AG09309 (cell line): ENCODE results near the gene PKDCC.

ENCODE experiments used
- DNase-seq: peaks from one replicate; pipeline ENCODE4 v3.0.0-alpha.2; 2010; ENCODE audit warnings: low read depth
- H3K4me3 ChIP-seq: 2 replicates; pipeline ENCODE4 v1.5.1; 2011; ENCODE audit warnings: mild to moderate bottlenecking, low read depth, low read length, moderate library complexity; ENCODE audit not compliant: control insufficient read depth
- CTCF ChIP-seq: IDR thresholded peaks from 2 replicates; pipeline ENCODE4 v1.5.1; 2011; ENCODE audit warnings: mild to moderate bottlenecking, low read depth, low read length, inconsistent platforms; ENCODE audit not compliant: insufficient read depth, control insufficient read depth; ENCODE audit errors: missing control alignments

PKDCC gene

DNA sequence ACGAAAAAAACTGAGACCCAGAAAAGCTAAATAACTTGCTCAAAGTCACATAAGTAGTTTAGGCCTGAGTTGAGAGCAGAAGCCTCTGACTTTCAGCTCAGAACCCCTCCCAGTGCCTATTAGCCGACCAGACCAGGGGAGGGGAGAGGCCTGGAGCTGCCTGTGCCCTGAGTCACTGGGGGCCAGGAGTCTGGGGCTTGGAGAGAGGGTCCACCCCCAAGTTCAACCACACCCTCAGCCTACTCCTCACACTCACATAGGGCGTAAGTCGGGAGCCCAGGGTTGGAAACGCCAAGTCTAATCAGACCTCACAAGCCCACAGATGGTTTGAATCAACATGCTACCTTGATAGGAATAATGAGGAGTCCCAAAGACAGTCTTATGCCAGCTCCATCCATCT is 12.6 kb upstream of the PKDCC start:
- no peak for TF ChIP-seq CTCF
- DNase-seq = no peak
- no peak overlapping the region for H3K4me3 ChIP-seq

GRCh38 chr2:42036413-42036812 is 11.4 kb upstream of the PKDCC start:
- H3K4me3 ChIP-seq = no peak overlapping the region
- TF ChIP-seq CTCF = no peak
- DNase-seq = no peak

GRCh38 chr2:42036940-42037339 is 10.9 kb upstream of the PKDCC start:
- no peak for DNase-seq
- TF ChIP-seq CTCF = no peak
- H3K4me3 ChIP-seq = no peak overlapping the region

DNA sequence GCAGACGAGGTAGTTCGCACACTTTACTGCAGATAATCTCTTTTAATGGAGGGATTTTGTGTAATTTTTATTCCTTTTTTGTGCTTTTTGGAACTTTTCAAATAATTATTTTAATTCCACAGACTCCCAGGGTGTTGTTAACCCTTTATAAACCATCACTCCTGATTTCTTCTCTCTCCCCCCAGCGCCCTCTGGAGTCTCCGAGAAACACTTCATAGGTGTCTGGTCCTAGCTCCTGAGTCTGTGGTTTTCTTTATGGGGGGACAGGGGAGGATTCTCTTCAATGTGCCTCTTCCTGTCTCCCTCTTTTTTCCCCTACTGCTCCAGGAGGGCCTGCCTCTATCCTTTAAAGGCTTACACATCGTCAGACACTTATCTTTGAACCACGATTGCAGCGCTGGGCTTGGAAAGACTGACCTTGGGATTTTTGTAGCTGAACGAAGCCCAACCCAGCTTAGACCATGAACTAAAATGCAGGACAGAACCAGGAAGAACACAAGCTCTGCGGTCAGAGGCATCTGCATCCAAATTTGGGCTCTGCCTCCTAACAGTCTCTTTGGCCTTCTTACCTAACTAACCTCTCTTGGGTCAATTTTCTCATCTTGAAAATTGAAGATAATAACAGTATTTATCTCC is 7.1 kb upstream of the PKDCC start:
- no peak for DNase-seq
- H3K4me3 ChIP-seq = no peak overlapping the region
- no peak for TF ChIP-seq CTCF

DNA sequence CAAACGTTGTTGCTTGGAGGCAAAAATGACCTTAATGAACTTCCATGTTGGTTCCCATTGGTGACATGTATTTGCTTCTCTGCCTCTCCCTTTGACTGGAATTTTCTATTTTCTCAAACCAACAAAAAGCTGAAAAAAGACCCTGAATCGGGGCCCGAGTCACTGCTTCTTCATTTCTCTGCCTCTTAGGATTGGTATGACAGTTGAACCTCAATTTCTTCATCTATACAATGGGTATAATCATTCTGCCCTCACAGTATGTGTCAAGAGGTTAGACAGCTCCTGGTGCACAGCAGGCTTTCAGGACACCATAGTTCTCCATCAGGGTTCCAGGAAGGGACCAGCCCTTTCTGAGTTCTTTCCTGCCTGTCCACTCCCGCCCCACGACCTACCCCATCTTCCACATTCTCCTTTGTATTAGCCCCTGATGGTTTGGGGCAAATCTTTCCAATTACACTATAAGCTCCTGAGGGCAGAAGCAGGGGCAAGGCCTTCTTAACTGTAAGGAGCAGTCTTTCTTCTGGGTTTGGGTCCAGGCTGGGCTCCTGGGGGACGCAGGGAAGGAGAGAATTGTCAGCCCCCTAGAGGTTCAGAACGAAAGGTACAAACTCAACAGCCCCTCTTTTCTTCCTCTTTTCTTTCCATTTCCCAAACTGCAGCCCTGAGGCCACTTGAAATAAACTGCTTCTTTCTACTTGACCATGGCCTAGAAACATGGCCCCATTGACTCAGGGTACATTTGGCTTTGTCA is 6.3 kb upstream of the PKDCC start:
- TF ChIP-seq CTCF = no peak
- DNase-seq = no peak
- H3K4me3 ChIP-seq = no peak overlapping the region

DNA sequence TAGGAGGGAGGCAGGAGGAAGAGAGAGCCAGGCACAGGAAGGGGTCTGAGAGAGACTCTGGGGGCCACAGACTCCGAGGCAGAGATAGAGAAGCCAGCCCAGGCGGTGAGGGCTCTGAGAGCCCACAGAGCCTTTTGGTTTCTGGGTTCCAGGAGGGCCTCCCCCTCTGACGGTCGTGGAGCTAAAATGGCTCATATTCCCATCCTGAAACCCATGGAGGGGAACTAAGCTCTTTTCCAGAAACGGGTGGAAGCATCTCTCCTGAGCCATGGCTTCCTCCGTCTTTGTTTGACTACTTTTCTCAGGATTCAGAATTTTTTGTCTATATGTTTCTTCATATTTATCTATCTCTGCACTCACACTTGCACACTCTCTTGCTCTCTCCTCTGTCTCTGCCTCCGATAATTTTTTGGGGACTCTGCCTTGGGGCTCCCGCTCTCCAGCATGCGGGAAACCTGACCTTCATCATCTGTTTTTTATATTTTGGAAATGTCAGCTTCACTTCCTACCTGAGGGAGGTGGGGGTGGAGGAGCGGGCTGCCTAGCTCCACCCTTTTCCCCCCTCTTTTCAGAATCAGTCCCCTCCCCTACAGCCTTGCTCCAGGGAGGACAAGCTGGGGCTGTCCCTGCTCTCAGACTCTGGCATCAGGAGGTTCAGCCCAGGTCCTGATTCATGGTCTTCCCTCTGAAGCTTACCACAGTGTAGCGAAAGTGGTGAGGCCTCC is 5.0 kb upstream of the PKDCC start:
- no peak overlapping the region for H3K4me3 ChIP-seq
- DNase-seq = no peak
- TF ChIP-seq CTCF = no peak
